Measurements from ENCODE around the gene RHBDF2.

Gene RHBDF2

GRCh38 chr17:76501018-76501826 is at the start of gene RHBDF2:
Gene RHBDF2 (minus strand): TSS chr17:76501423. CDS start chr17:76481524, 19,899 bp downstream.
- DNase-seq, result peak; percentile 80

- DNase-seq, result no peak
These were observed 48.3 kb upstream of the RHBDF2 start for GRCh38 chr17:76549539-76549938.

GRCh38 chr17:76549215-76549518 is 47.9 kb upstream of the RHBDF2 start:
- no peak for DNase-seq

- no peak for DNase-seq
These were observed 47.4 kb upstream of the RHBDF2 start for GRCh38 chr17:76548378-76549214.

GRCh38 chr17:76547642-76548202 is 46.5 kb upstream of the RHBDF2 start:
- DNase-seq, result no peak

- DNase-seq, result peak; percentile 78
These were observed 46.0 kb upstream of the RHBDF2 start for GRCh38 chr17:76547183-76547641.

- no peak for DNase-seq
These were observed 45.4 kb upstream of the RHBDF2 start for GRCh38 chr17:76546556-76547182.

GRCh38 chr17:76545918-76546555 is 44.8 kb upstream of the RHBDF2 start:
- no peak for DNase-seq

- DNase-seq, result no peak
These were observed 43.5 kb upstream of the RHBDF2 start for GRCh38 chr17:76544546-76545365.

GRCh38 chr17:76543826-76544545 is 42.8 kb upstream of the RHBDF2 start:
- no peak for DNase-seq

- no peak for DNase-seq
These were observed 42.2 kb upstream of the RHBDF2 start for GRCh38 chr17:76543482-76543825.

- DNase-seq, result peak; percentile 17
These were observed 41.8 kb upstream of the RHBDF2 start for GRCh38 chr17:76542984-76543383.

GRCh38 chr17:76542566-76542971 is 41.3 kb upstream of the RHBDF2 start:
- DNase-seq, result peak; percentile 9

- DNase-seq, result no peak
These were observed 40.7 kb upstream of the RHBDF2 start for GRCh38 chr17:76541739-76542454.

- DNase-seq, result peak; percentile 97
These were observed 39.4 kb upstream of the RHBDF2 start for GRCh38 chr17:76540381-76541300.

GRCh38 chr17:76539631-76540271 is 38.5 kb upstream of the RHBDF2 start, which contains the start of gene PRCD:
Gene PRCD (plus strand): TSS chr17:76540044. CDS start chr17:76540142, 98 bp downstream.
- DNase-seq, result peak; percentile 20

- DNase-seq, result peak; percentile 2
These were observed 37.8 kb upstream of the RHBDF2 start for GRCh38 chr17:76538941-76539570.

Data from right hindlimb (tissue), 1 donor.